A673 (cell line): Measurements from ENCODE around the gene ENOX1.

ENCODE experiments used
- CTCF ChIP-seq: fragments of 300-800, 200-600 bp; sonication (generic); conservative IDR thresholded peaks from 2 replicates; pipeline ENCODE4 v1.5.1; 2017; ENCODE audit warnings: low read depth, mild to moderate bottlenecking, antibody characterized with exemption, low read length, moderate library complexity, mixed read lengths
- EZH2 ChIP-seq: fragments of 200-600 bp; sonication (generic); IDR thresholded peaks from 2 replicates; pipeline ENCODE4 v1.6.1; 2017; ENCODE audit warnings: borderline replicate concordance, low read depth, mild to moderate bottlenecking, mixed read lengths, antibody characterized with exemption, low read length; ENCODE audit not compliant: poor library complexity, severe bottlenecking

- TF ChIP-seq EZH2, result no peak
- no peak for TF ChIP-seq CTCF
Measured at GRCh38 chr13:43518833-43519232, 267.9 kb downstream of the ENOX1 start.
